GM12874 (cell line): Measurements from ENCODE around the gene CNOT4.

Experiments
- CTCF ChIP-seq: IDR thresholded peaks from 2 replicates; pipeline ENCODE4 v1.5.1; 2011; ENCODE audit warnings: low read depth, mild to moderate bottlenecking, control low read depth, low read length, moderate library complexity; ENCODE audit not compliant: insufficient read depth

CNOT4 gene

GRCh38 chr7:135391514-135391913 is 118.4 kb downstream of the CNOT4 start:
- TF ChIP-seq CTCF, result no peak

- TF ChIP-seq CTCF, result no peak
Measured at GRCh38 chr7:135390829-135391228, 119.1 kb downstream of the CNOT4 start.

GRCh38 chr7:135389971-135390370 is 119.9 kb downstream of the CNOT4 start:
- no peak for TF ChIP-seq CTCF

GRCh38 chr7:135388616-135389015 is 121.3 kb downstream of the CNOT4 start:
- no peak for TF ChIP-seq CTCF

- no peak for TF ChIP-seq CTCF
Measured at GRCh38 chr7:135386776-135387175, 123.1 kb downstream of the CNOT4 start.

- no peak for TF ChIP-seq CTCF
Measured at GRCh38 chr7:135386181-135386580, 123.7 kb downstream of the CNOT4 start.

- no peak for TF ChIP-seq CTCF
Measured at GRCh38 chr7:135385209-135385608, 124.7 kb downstream of the CNOT4 start.
